H9 (cell line): ENCODE results near the gene FAM124A. TPM values are rescaled to one million over a fixed set of nuclear protein-coding genes. Genes with fewer than 3 reads are reported as not detected.

ENCODE experiments used
- DNase-seq: peaks from one replicate; pipeline ENCODE4 v3.0.0-alpha.2; 2017
- H2AFZ ChIP-seq: one replicate; pipeline ENCODE4 v1.6.1; 2013; ENCODE audit warnings: mild to moderate bottlenecking, low read length, control low read depth, moderate library complexity
- H2AK5ac ChIP-seq: 2 replicates; pipeline ENCODE4 v1.6.1; 2013; ENCODE audit warnings: low read length, control low read depth, mixed read lengths; ENCODE audit not compliant: insufficient read length
- H2BK120ac ChIP-seq: one replicate; pipeline ENCODE4 v1.6.1; 2013; ENCODE audit warnings: low read depth, mild to moderate bottlenecking, low read length, control low read depth, inconsistent platforms; ENCODE audit not compliant: poor library complexity, severe bottlenecking
- H2BK12ac ChIP-seq: 2 replicates; pipeline ENCODE4 v1.6.1; 2013; ENCODE audit warnings: low read length, control low read depth, mixed read lengths, low read depth; ENCODE audit not compliant: insufficient read length
- H2BK15ac ChIP-seq: 2 replicates; pipeline ENCODE4 v1.6.1; 2013; ENCODE audit warnings: low read depth, low read length, control low read depth
- H2BK20ac ChIP-seq: one replicate; pipeline ENCODE4 v1.6.1; 2013; ENCODE audit warnings: low read depth, mild to moderate bottlenecking, low read length, control low read depth, inconsistent platforms; ENCODE audit not compliant: poor library complexity, severe bottlenecking
- H2BK5ac ChIP-seq: 2 replicates; pipeline ENCODE4 v1.6.1; 2013; ENCODE audit warnings: low read length, control low read depth, mixed read lengths; ENCODE audit not compliant: insufficient read length
- H3K14ac ChIP-seq: 2 replicates; pipeline ENCODE4 v1.6.1; 2013; ENCODE audit warnings: low read length, control low read depth; ENCODE audit not compliant: insufficient read depth
- H3K18ac ChIP-seq: 2 replicates; pipeline ENCODE4 v1.6.1; 2013; ENCODE audit warnings: low read depth, mild to moderate bottlenecking, mixed read lengths, low read length, control low read depth; ENCODE audit not compliant: insufficient read length
- H3K23ac ChIP-seq: 2 replicates; pipeline ENCODE4 v1.6.1; 2013; ENCODE audit warnings: low read length, control low read depth, mixed read lengths, low read depth; ENCODE audit not compliant: insufficient read length
- H3K23me2 ChIP-seq: 2 replicates; pipeline ENCODE4 v1.6.1; 2013; ENCODE audit warnings: low read depth, mild to moderate bottlenecking, mixed read lengths, low read length, control low read depth; ENCODE audit not compliant: insufficient read length, poor library complexity, severe bottlenecking
- H3K27ac ChIP-seq: 2 replicates; pipeline ENCODE4 v1.5.1; 2013; ENCODE audit warnings: low read length, control low read depth, mixed read lengths, low read depth; ENCODE audit not compliant: insufficient read length
- H3K27me3 ChIP-seq: 2 replicates; pipeline ENCODE4 v1.6.1; 2013; ENCODE audit warnings: low read length, control low read depth, inconsistent platforms; ENCODE audit not compliant: insufficient read depth
- H3K4ac ChIP-seq: 2 replicates; pipeline ENCODE4 v1.6.1; 2013; ENCODE audit warnings: low read depth, mild to moderate bottlenecking, control low read depth, inconsistent platforms, low read length, moderate library complexity
- H3K4me1 ChIP-seq: 2 replicates; pipeline ENCODE4 v1.6.1; 2013; ENCODE audit warnings: low read length, control low read depth, inconsistent platforms; ENCODE audit not compliant: insufficient read depth
- H3K4me2 ChIP-seq: 2 replicates; pipeline ENCODE4 v1.6.1; 2013; ENCODE audit warnings: low read length, control low read depth, mixed read lengths; ENCODE audit not compliant: insufficient read length, insufficient read depth
- H3K56ac ChIP-seq: 2 replicates; pipeline ENCODE4 v1.6.1; 2013; ENCODE audit warnings: low read depth, mild to moderate bottlenecking, mixed read lengths, low read length, control low read depth; ENCODE audit not compliant: insufficient read length
- H3K79me1 ChIP-seq: 2 replicates; pipeline ENCODE4 v1.6.1; 2013; ENCODE audit warnings: low read depth, mild to moderate bottlenecking, moderate library complexity, low read length, control low read depth, inconsistent platforms; ENCODE audit not compliant: insufficient read depth, poor library complexity, severe bottlenecking
- H3K79me2 ChIP-seq: 2 replicates; pipeline ENCODE4 v1.6.1; 2013; ENCODE audit warnings: low read length, control low read depth, inconsistent platforms; ENCODE audit not compliant: insufficient read depth
- H3K9ac ChIP-seq: 2 replicates; pipeline ENCODE4 v1.6.1; 2013; ENCODE audit warnings: low read length, control low read depth, mixed read lengths; ENCODE audit not compliant: insufficient read length; ENCODE audit errors: extremely low read depth
- H3K9me3 ChIP-seq: one replicate; pipeline ENCODE4 v1.6.1; 2013; ENCODE audit warnings: low read depth, low read length, inconsistent platforms; ENCODE audit not compliant: control insufficient read depth
- H3T11ph ChIP-seq: one replicate; pipeline ENCODE4 v1.6.1; 2013; ENCODE audit warnings: mild to moderate bottlenecking, low read length, control low read depth, inconsistent platforms
- H4K20me1 ChIP-seq: one replicate; pipeline ENCODE4 v1.6.1; 2013; ENCODE audit not compliant: control insufficient read depth, insufficient read length, insufficient read depth
- H4K5ac ChIP-seq: 2 replicates; pipeline ENCODE4 v1.6.1; 2013; ENCODE audit warnings: low read depth, mild to moderate bottlenecking, mixed read lengths, low read length, control low read depth; ENCODE audit not compliant: insufficient read length
- H4K8ac ChIP-seq: replicated peaks from 2 replicates; pipeline ENCODE4 v1.6.1; 2013; ENCODE audit warnings: low read length, control low read depth, mixed read lengths, low read depth; ENCODE audit not compliant: insufficient read length
- H4K91ac ChIP-seq: 2 replicates; pipeline ENCODE4 v1.6.1; 2013; ENCODE audit warnings: low read depth, mild to moderate bottlenecking, moderate library complexity, mixed read lengths, low read length, control low read depth; ENCODE audit not compliant: insufficient read length
- H3K27ac Mint-ChIP-seq, 3 experiments: 2 replicates in 2 of 3; 3 replicates in 1 of 3; pipeline ENCODE4 v1.8.0; 2020 to 2021; ENCODE audit warnings: mixed read lengths in 3 of 3, mild to moderate bottlenecking in 1 of 3, moderate library complexity in 1 of 3
- H3K27me3 Mint-ChIP-seq: 2 replicates; pipeline ENCODE4 v1.8.0; 2021; ENCODE audit warnings: low read depth, mild to moderate bottlenecking, moderate library complexity, mixed read lengths
- H3K36me3 Mint-ChIP-seq, 3 experiments: 2 replicates in 2 of 3; 3 replicates in 1 of 3; pipeline ENCODE4 v1.8.0; 2020 to 2021; ENCODE audit warnings: low read depth in 3 of 3, mixed read lengths in 3 of 3; ENCODE audit not compliant: insufficient read depth in 1 of 3
- H3K4me1 Mint-ChIP-seq, 2 experiments: 2 replicates each; pipeline ENCODE4 v1.8.0; 2020; ENCODE audit warnings: mixed read lengths in 2 of 2
- H3K4me3 Mint-ChIP-seq, 2 experiments: 2 replicates in 1 of 2; 3 replicates in 1 of 2; pipeline ENCODE4 v1.8.0; 2020 to 2021; ENCODE audit warnings: mild to moderate bottlenecking in 2 of 2, mixed read lengths in 2 of 2, moderate library complexity in 1 of 2
- H3K9me3 Mint-ChIP-seq, 2 experiments: 2 replicates in 1 of 2; 3 replicates in 1 of 2; pipeline ENCODE4 v1.8.0; 2020; ENCODE audit warnings: mild to moderate bottlenecking in 2 of 2, mixed read lengths in 2 of 2, moderate library complexity in 1 of 2
- WGBS: extraction: QIAGEN DNeasy Blood & Tissue Kit; methylation state at CpG from one replicate; pipeline ENCODE4 v1.1.7; 2013; ENCODE audit warnings: missing lambda C conversion rate, low lambda C conversion rate, mixed read lengths; ENCODE audit not compliant: insufficient read length; ENCODE audit errors: extremely low coverage; 5-methylcytosine and 5-hydroxymethylcytosine counted together
- total RNA-seq: library from RNA; stranded (reverse); gene quantifications from 2 replicates; pipeline ENCODE4 v1.2.1, GENCODE V29; 2021
- TF ChIP-seq, protein P1 (sequence below): fragments of 200-600 bp; sonication (generic); conservative IDR thresholded peaks from 3 replicates; pipeline ENCODE4 v1.8.0; 2021; ENCODE audit warnings: antibody characterized with exemption, mild to moderate bottlenecking

FAM124A gene
- total RNA-seq, 1 experiment from 2014 or later: 41.9 TPM

- no CpG with 5 or more reads among the region's 2 CpGs for WGBS
- Histone ChIP-seq H2BK15ac (no peak overlapping the region), H2BK20ac (no peak overlapping the region), H3K4me1 (peaks cover 4% of the 10 kb centered on the region; the same call in 1 of the 2 replicates), H3T11ph (no peak overlapping the region), H2BK120ac (no peak overlapping the region), H2AFZ (no peak overlapping the region), H3K27ac (no peak overlapping the region), H4K8ac (no peak overlapping the region), H3K79me1 (no peaks in the 10 kb centered on the region), H3K4me2 (no peak overlapping the region), H2AK5ac (no peak overlapping the region), H3K14ac (no peak overlapping the region), H4K91ac (no peak overlapping the region), H2BK5ac (no peak overlapping the region), H3K27me3 (no peaks in the 10 kb centered on the region), H3K4ac (no peak overlapping the region), H2BK12ac (no peak overlapping the region), H3K9ac (no peak overlapping the region), H4K20me1 (no peaks in the 10 kb centered on the region), H3K18ac (no peak overlapping the region), H3K23ac (no peak overlapping the region), H4K5ac (no peak overlapping the region), H3K9me3 (no peaks in the 10 kb centered on the region), H3K79me2 (no peaks in the 10 kb centered on the region), H3K23me2 (no peaks in the 10 kb centered on the region), H3K56ac (no peak overlapping the region)
- no peak for DNase-seq
- Mint-ChIP-seq H3K27me3 (no peaks in the 10 kb centered on the region), H3K4me1 (peaks cover 40 to 52% of the 10 kb centered on the region in 2 experiments), H3K9me3 (no peaks in the 10 kb centered on the region), H3K36me3 (no peaks in the 10 kb centered on the region), H3K4me3 (no peak overlapping the region), H3K27ac (0 out of 7 replicates have a peak overlapping the region, but pooled peaks of 1 of the 3 experiments have one; percentile 46)
- TF ChIP-seq, protein P1, sequence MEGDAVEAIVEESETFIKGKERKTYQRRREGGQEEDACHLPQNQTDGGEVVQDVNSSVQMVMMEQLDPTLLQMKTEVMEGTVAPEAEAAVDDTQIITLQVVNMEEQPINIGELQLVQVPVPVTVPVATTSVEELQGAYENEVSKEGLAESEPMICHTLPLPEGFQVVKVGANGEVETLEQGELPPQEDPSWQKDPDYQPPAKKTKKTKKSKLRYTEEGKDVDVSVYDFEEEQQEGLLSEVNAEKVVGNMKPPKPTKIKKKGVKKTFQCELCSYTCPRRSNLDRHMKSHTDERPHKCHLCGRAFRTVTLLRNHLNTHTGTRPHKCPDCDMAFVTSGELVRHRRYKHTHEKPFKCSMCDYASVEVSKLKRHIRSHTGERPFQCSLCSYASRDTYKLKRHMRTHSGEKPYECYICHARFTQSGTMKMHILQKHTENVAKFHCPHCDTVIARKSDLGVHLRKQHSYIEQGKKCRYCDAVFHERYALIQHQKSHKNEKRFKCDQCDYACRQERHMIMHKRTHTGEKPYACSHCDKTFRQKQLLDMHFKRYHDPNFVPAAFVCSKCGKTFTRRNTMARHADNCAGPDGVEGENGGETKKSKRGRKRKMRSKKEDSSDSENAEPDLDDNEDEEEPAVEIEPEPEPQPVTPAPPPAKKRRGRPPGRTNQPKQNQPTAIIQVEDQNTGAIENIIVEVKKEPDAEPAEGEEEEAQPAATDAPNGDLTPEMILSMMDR: no peak
These were observed 105.8 kb downstream of the FAM124A start for GRCh38 chr13:51327961-51328360.
